ENCODE measurements around the gene MBOAT1.
"Not testable (repeated sequence)": the region's sequence is repeated elsewhere in the genome, so short reads cannot be mapped to it uniquely, and the experiment has no call there.

MBOAT1 gene

DNA sequence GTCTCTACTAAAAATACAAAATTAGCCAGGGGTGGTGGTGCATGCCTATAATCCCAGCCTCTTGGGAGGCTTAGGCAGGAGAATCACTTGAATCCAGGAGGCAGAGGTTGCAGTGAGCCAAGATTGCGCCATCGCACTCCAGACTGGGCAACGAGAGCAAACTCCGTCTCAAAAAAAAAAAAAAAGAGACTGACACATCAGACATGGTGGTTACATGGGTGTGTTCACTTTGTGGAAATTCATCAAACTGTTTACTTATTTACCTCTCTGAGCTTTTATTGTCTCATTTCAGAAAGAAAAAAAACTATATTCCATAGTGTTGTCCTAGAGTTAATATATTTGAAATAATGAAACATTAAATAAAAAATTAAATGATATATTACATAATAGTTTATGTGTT, 64.8 kb downstream of the MBOAT1 start:
- H3K36me3 ChIP-seq (ENCODE audit: insufficient read depth, low read length) = 0 out of 2 replicates have a peak, but pooled peaks cover 3% of the 10 kb centered on the region
- H3K4me3 ChIP-seq (ENCODE audit: low read length) = no peak overlapping the region
- WGBS = 97% methylated on average over 4 of the region's 4 CpGs
- no peaks in the 10 kb centered on the region for H3K4me1 ChIP-seq (ENCODE audit: insufficient read depth, low read length)
- H3K9me3 ChIP-seq (ENCODE audit: insufficient read depth, low read depth, low read length) = no peaks in the 10 kb centered on the region
- H3K27me3 ChIP-seq (ENCODE audit: insufficient read depth, low read length) = no peaks in the 10 kb centered on the region
- no peak overlapping the region for H3K27ac ChIP-seq (ENCODE audit: low read depth, low read length)
- no peak overlapping the region for H3K9ac ChIP-seq (ENCODE audit: low read depth, low read length)

DNA sequence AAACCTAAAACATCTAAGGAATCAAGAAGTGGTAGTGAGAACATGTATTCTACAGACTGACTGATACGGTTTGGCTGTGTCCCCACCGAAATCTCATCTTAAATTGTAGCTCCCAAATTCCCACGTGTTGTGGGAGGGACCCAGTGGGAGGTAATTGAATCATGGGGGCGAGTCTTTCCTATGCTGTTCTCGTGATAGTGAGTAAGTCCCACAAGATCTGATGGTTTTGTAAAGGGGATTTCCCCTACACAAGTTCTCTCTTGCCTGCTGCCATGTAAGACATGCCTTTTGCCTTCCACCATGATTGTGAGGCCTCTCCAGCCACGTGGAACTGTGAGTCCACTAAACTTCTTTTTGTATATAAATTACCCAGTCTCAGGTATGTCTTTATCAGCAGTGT, 65.4 kb downstream of the MBOAT1 start:
- 80% methylated on average over 6 of the region's 6 CpGs for WGBS
- H3K27ac ChIP-seq (ENCODE audit: low read depth, low read length); H3K9ac ChIP-seq (ENCODE audit: low read depth, low read length): not testable (repeated sequence)

DNA sequence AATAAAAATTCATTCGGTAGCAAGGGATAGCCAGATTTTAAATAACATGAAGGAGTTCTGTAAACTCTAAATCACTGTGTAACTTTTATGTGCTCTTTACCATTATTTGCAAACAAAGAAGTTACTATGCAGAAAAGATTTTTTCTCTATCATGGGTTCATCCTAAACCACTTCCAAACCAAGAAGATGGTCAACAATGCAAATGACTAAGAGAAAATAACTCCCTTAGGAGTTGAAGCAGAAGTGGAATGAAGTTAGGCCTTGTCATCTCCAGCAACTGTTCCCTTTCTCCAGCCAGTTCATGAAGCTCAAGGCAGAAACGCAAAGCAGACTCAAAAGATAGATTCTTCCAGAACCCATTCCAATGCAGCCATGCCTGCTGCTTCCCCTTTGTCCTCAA, 66.0 kb downstream of the MBOAT1 start:
- no peaks in the 10 kb centered on the region for H3K9me3 ChIP-seq (ENCODE audit: insufficient read depth, low read depth, low read length)
- no peak overlapping the region for H3K9ac ChIP-seq (ENCODE audit: low read depth, low read length)
- H3K36me3 ChIP-seq (ENCODE audit: insufficient read depth, low read length) = 0 out of 2 replicates have a peak, but pooled peaks cover 3% of the 10 kb centered on the region
- no peak overlapping the region for H3K4me3 ChIP-seq (ENCODE audit: low read length)
- no peaks in the 10 kb centered on the region for H3K27me3 ChIP-seq (ENCODE audit: insufficient read depth, low read length)
- no peak overlapping the region for H3K27ac ChIP-seq (ENCODE audit: low read depth, low read length)
- WGBS = 94% methylated on average over 1 of the region's 2 CpGs
- H3K4me1 ChIP-seq (ENCODE audit: insufficient read depth, low read length) = no peaks in the 10 kb centered on the region

More for the DNA sequence above, 65.4 kb downstream of the MBOAT1 start:
- H3K9me3 ChIP-seq (ENCODE audit: insufficient read depth, low read depth, low read length); H3K27me3 ChIP-seq (ENCODE audit: insufficient read depth, low read length); H3K4me1 ChIP-seq (ENCODE audit: insufficient read depth, low read length); H3K36me3 ChIP-seq (ENCODE audit: insufficient read depth, low read length); H3K4me3 ChIP-seq (ENCODE audit: low read length): not testable (repeated sequence)

DNA sequence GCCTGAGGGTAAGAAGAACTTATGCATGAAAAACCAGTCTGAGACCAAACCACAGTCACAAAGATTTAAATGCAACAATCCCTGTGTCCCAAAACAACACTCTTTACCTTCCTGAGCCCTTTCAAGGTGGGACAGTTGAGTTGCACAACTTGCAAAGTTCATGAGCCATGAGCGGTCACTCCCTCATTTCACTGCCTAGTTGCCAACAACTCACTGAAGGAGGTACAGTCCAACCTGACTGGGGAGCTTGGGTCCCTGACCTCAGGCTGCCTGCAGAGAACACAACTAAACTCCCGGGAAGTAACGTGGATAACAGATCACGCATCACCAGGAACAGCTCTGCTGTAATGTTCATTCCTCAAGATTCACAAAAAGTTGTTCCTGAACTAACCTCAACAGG, 69.4 kb downstream of the MBOAT1 start:
- H3K9ac ChIP-seq (ENCODE audit: low read depth, low read length) = no peak overlapping the region
- H3K4me1 ChIP-seq (ENCODE audit: insufficient read depth, low read length) = no peaks in the 10 kb centered on the region
- no peaks in the 10 kb centered on the region for H3K9me3 ChIP-seq (ENCODE audit: insufficient read depth, low read depth, low read length)
- no peaks in the 10 kb centered on the region for H3K27me3 ChIP-seq (ENCODE audit: insufficient read depth, low read length)
- H3K36me3 ChIP-seq (ENCODE audit: insufficient read depth, low read length) = 0 out of 2 replicates have a peak, but pooled peaks cover 3% of the 10 kb centered on the region
- WGBS = 96% methylated on average over 4 of the region's 4 CpGs
- no peak overlapping the region for H3K4me3 ChIP-seq (ENCODE audit: low read length)
- H3K27ac ChIP-seq (ENCODE audit: low read depth, low read length) = no peak overlapping the region

DNA sequence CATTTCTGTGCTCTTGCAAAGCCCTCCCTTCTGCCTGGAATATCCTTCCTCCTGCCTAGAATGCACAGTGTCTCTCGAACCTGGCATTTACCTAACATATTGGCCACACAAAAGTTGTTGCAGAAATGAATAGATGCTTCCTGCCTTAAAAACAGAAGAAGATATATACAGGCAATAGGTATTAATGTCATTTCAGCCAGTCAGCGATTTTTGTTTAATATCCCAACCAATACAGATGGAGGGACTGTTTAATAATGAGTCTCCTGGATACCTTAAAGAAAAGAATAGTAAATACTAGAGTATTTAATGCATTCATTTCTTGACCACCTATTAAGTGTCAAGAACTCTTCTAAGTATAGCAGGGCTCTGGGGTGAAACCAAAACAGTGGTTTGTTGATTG, 70.3 kb downstream of the MBOAT1 start:
- WGBS = 88% methylated on average over 1 of the region's 2 CpGs
- no peaks in the 10 kb centered on the region for H3K27me3 ChIP-seq (ENCODE audit: insufficient read depth, low read length)

DNA sequence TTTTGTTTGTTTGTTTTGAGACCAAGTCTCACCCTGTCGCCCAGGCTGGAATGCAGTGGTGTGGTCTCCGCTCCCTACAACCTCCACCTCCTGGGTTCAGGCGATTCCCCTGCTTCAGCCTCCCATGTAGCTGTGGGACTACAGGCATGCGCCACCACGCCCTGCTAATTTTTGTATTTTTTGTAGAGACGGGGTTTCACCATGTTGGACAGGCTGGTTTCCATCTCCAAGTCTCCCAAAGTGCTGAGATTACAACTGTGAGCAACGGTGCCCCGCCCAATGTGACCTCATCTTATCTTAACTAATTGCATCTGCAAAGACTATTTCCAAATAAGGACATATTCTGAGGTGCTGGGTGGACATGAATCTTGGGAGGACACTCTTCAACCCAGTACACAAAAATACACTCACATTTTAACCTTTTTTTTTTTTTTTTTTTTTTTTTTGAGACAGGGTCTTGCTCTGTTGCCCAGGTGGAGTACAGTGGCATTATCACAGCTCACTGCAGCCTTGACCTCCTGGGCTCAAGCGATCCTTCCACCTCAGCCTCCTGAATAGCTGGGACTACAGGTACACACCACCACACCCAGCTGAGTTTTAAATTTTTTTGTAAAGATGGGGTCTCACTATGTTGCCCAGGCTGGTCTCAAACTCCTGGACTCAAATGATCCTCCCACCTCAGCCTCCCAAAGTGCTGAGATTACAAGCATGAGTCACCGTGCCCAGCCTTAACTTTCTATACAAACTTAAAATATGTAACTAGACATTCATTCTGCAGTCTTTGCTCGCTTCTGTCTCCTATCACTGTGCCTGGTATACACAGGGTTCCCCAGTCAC, 72.9 kb downstream of the MBOAT1 start:
- WGBS = 96% methylated on average over 11 of the region's 11 CpGs
- H3K36me3 ChIP-seq (ENCODE audit: insufficient read depth, low read length); H3K27ac ChIP-seq (ENCODE audit: low read depth, low read length); H3K27me3 ChIP-seq (ENCODE audit: insufficient read depth, low read length); H3K9ac ChIP-seq (ENCODE audit: low read depth, low read length); H3K9me3 ChIP-seq (ENCODE audit: insufficient read depth, low read depth, low read length); H3K4me3 ChIP-seq (ENCODE audit: low read length); H3K4me1 ChIP-seq (ENCODE audit: insufficient read depth, low read length): not testable (repeated sequence)

More for the DNA sequence above, 70.3 kb downstream of the MBOAT1 start:
- Histone ChIP-seq H3K27ac (ENCODE audit: low read depth, low read length) (no peak overlapping the region), H3K4me3 (ENCODE audit: low read length) (no peak overlapping the region), H3K36me3 (ENCODE audit: insufficient read depth, low read length) (0 out of 2 replicates have a peak, but pooled peaks cover 3% of the 10 kb centered on the region), H3K9ac (ENCODE audit: low read depth, low read length) (no peak overlapping the region), H3K4me1 (ENCODE audit: insufficient read depth, low read length) (no peaks in the 10 kb centered on the region), H3K9me3 (ENCODE audit: insufficient read depth, low read depth, low read length) (no peaks in the 10 kb centered on the region)

DNA sequence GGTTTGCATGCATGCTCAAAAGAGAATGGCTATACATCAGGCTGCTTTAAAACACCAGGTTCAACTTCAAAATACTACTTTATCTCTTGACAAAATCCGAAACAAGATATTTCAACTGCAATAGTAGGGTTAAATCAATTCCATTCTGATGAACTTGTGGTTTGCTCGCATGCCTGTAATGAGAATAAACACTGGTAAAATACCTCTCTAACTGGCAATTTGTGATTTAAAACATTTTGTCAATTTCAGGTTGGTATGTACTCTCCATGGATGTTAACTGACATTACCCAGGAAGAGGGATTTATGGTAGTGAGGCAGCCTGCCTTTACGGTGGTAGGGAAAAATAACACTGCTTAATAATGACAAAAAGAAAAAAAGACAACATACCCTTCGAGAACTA, 74.4 kb downstream of the MBOAT1 start:
- no peaks in the 10 kb centered on the region; the same call in 1 of the 2 replicates for H3K4me1 ChIP-seq (ENCODE audit: insufficient read depth, low read length)
- H3K9ac ChIP-seq (ENCODE audit: low read depth, low read length) = no peak overlapping the region
- no peak overlapping the region for H3K27ac ChIP-seq (ENCODE audit: low read depth, low read length)
- no peaks in the 10 kb centered on the region for H3K27me3 ChIP-seq (ENCODE audit: insufficient read depth, low read length)
- H3K4me3 ChIP-seq (ENCODE audit: low read length) = no peak overlapping the region
- no peaks in the 10 kb centered on the region for H3K9me3 ChIP-seq (ENCODE audit: insufficient read depth, low read depth, low read length)
- H3K36me3 ChIP-seq (ENCODE audit: insufficient read depth, low read length) = no peaks in the 10 kb centered on the region
- 94% methylated on average over 4 of the region's 4 CpGs for WGBS

DNA sequence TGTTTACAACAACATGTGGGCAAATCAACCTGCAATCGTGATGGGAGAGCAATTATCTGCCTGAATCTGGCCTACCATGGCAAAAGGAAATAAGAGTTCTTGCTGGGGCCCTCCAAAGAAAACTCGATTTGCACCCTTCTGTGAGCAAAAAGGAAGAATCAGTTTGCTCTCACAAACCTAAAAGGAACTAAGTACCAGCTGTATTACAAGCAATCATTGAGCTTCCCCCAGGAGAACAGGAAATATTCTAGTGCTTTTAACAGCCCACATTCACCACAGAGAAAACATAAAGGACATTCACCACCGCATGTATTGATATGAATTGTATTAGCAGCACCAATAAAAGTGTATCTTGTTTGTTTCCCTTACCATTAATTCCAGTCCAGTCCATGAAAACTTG, 75.0 kb downstream of the MBOAT1 start:
- H3K27me3 ChIP-seq (ENCODE audit: insufficient read depth, low read length) = no peaks in the 10 kb centered on the region
- H3K4me3 ChIP-seq (ENCODE audit: low read length) = no peak overlapping the region
- 83% methylated on average over 2 of the region's 3 CpGs for WGBS
- no peak overlapping the region for H3K9ac ChIP-seq (ENCODE audit: low read depth, low read length)
- no peak overlapping the region for H3K27ac ChIP-seq (ENCODE audit: low read depth, low read length)
- H3K36me3 ChIP-seq (ENCODE audit: insufficient read depth, low read length) = no peaks in the 10 kb centered on the region
- H3K4me1 ChIP-seq (ENCODE audit: insufficient read depth, low read length) = no peaks in the 10 kb centered on the region; the same call in 1 of the 2 replicates
- H3K9me3 ChIP-seq (ENCODE audit: insufficient read depth, low read depth, low read length) = no peaks in the 10 kb centered on the region

DNA sequence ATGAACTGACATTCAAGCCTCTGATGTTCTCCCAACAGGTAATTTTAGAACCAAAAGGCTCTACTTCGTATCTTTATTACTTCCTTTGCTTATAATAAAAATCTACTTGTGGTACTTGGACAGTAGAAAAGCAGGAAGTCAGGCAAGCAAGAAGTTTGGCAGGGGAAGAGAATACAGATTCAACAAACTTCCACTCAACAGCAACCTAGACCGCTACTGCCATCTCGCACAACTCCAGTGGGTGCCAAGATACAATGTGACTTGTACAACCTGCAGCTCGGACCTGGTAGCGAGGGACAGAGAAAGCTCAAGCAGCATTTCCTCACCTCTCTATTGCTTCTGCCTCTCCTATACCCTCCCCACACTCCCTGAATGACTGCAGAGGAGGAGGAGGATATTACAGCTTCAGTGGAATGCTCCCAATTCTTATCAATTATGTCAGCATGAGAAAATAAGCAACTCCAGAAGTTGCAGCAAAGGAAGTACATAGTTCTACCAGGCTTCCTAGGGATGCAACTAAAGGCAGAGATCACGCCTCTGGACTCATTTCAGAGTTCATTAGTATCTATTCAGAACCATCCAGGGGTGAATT, 76.5 kb downstream of the MBOAT1 start:
- Histone ChIP-seq H3K27me3 (ENCODE audit: insufficient read depth, low read length) (no peaks in the 10 kb centered on the region), H3K4me1 (ENCODE audit: insufficient read depth, low read length) (no peaks in the 10 kb centered on the region; the same call in 1 of the 2 replicates), H3K4me3 (ENCODE audit: low read length) (no peak overlapping the region), H3K9ac (ENCODE audit: low read depth, low read length) (no peak overlapping the region), H3K27ac (ENCODE audit: low read depth, low read length) (no peak overlapping the region), H3K9me3 (ENCODE audit: insufficient read depth, low read depth, low read length) (no peaks in the 10 kb centered on the region), H3K36me3 (ENCODE audit: insufficient read depth, low read length) (no peaks in the 10 kb centered on the region)
- WGBS = 99% methylated on average over 6 of the region's 6 CpGs

DNA sequence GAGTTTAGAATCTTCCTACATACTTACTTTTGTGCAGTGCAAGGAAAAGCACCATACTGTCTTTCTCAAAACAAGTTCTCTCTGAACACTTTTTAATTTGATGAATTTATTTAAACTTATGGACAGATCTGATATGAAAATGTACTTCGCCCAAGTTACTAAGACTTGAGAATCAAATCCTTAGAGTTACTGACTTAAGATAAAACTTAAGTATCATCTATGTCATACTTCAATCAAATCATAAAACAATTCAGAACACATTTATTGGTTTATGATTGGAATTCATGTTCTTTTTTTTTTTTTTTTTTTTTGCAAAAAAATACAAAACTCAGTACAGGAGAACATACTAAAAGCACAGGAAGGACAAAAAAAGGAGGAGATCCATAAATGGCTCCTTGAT, 77.7 kb downstream of the MBOAT1 start:
- Histone ChIP-seq H3K9me3 (ENCODE audit: insufficient read depth, low read depth, low read length) (no peaks in the 10 kb centered on the region), H3K4me3 (ENCODE audit: low read length) (no peak overlapping the region), H3K27ac (ENCODE audit: low read depth, low read length) (no peak overlapping the region), H3K4me1 (ENCODE audit: insufficient read depth, low read length) (no peaks in the 10 kb centered on the region; the same call in 1 of the 2 replicates), H3K27me3 (ENCODE audit: insufficient read depth, low read length) (no peaks in the 10 kb centered on the region), H3K36me3 (ENCODE audit: insufficient read depth, low read length) (no peaks in the 10 kb centered on the region), H3K9ac (ENCODE audit: low read depth, low read length) (no peak overlapping the region)
- no CpG with 5 or more reads among the region's 1 CpG for WGBS

DNA sequence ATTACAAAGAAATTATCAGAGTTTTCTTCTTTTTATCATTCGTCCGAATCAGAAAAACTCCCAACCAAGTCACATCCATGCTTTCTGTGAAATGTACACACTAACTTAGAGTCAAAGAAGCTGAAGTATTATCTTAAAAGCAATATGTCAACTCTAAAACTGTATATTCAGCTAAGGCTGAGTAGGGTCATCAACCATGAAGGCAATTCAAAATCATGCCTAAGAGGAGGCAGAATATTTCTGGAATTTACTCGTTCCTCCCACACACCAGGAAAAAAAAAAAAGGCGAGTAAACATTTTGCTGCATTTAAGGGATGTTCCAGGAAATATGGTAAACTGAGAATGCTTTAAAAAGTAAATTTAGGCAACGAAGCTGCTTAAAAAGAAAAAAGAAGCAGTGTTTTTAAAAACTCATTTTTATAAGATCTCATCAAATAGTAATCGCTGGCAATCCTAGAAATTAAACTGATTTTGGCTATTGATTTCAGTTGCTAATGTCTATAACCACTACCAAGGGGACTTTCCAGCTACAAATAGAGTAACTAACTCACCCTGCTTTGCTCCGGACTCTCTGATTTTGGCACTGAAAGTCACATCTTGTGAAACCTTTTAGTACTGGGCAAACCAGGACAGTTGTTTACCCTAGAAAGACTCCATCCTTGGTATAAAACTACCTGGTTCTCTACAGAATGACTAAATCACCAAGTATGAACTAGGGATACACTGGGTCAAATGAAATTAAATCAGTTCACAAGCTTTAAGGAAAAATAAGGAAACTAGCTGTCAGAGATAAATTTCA, 82.8 kb downstream of the MBOAT1 start:
- no peak overlapping the region for H3K27ac ChIP-seq (ENCODE audit: low read depth, low read length)
- no peak overlapping the region for H3K4me3 ChIP-seq (ENCODE audit: low read length)
- peaks cover 9% of the 10 kb centered on the region for H3K4me1 ChIP-seq (ENCODE audit: insufficient read depth, low read length)

More for the DNA sequence above, 82.8 kb downstream of the MBOAT1 start:
- 94% methylated on average over 7 of the region's 7 CpGs for WGBS
- Histone ChIP-seq H3K9me3 (ENCODE audit: insufficient read depth, low read depth, low read length) (no peaks in the 10 kb centered on the region), H3K27me3 (ENCODE audit: insufficient read depth, low read length) (no peaks in the 10 kb centered on the region), H3K9ac (ENCODE audit: low read depth, low read length) (no peak overlapping the region), H3K36me3 (ENCODE audit: insufficient read depth, low read length) (peaks cover 1% of the 10 kb centered on the region; the same call in 1 of the 2 replicates)

Data from HUES64 (cell line).